GM10248 (cell line): ENCODE results near the gene OR5H2.

Source experiments
- CTCF ChIA-PET: fragments of 300-600 bp; sonication (Branson Sonifier 250); formaldehyde crosslinking; extraction: SDS; loops from one replicate; lab custom pipeline; 2021; ENCODE audit warnings: antibody characterized with exemption; lab: Yijun Ruan, JAX
- POLR2A ChIA-PET: fragments of 350-650 bp; sonication (Branson Sonifier 250); formaldehyde crosslinking; extraction: SDS; loops from one replicate; lab custom pipeline; 2020; ENCODE audit warnings: antibody characterized with exemption; lab: Yijun Ruan, JAX
- DNase-seq: peaks from one replicate; pipeline ENCODE4 v3.0.0; 2012; ENCODE audit errors: extremely low spot score
- TF ChIP-seq, protein P1 (sequence below): IDR thresholded peaks from 2 replicates; pipeline ENCODE4 v1.5.1; 2012; ENCODE audit warnings: mild to moderate bottlenecking, low read depth; ENCODE audit errors: extremely low read depth, missing control alignments, control extremely low read depth

OR5H2 gene

GRCh38 chr3:98290916-98291315 lies 8.6 kb downstream of the OR5H2 start:
- TF ChIP-seq, protein P1, sequence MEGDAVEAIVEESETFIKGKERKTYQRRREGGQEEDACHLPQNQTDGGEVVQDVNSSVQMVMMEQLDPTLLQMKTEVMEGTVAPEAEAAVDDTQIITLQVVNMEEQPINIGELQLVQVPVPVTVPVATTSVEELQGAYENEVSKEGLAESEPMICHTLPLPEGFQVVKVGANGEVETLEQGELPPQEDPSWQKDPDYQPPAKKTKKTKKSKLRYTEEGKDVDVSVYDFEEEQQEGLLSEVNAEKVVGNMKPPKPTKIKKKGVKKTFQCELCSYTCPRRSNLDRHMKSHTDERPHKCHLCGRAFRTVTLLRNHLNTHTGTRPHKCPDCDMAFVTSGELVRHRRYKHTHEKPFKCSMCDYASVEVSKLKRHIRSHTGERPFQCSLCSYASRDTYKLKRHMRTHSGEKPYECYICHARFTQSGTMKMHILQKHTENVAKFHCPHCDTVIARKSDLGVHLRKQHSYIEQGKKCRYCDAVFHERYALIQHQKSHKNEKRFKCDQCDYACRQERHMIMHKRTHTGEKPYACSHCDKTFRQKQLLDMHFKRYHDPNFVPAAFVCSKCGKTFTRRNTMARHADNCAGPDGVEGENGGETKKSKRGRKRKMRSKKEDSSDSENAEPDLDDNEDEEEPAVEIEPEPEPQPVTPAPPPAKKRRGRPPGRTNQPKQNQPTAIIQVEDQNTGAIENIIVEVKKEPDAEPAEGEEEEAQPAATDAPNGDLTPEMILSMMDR, result no peak
- ChIA-PET POLR2A (no interaction called here), CTCF (interaction anchor here (1.4 kb wide), 1 partner anchor 10 kb away, joined by 3 read pairs; no protein-coding TSS in a partner anchor)
- no peak for DNase-seq

DNA sequence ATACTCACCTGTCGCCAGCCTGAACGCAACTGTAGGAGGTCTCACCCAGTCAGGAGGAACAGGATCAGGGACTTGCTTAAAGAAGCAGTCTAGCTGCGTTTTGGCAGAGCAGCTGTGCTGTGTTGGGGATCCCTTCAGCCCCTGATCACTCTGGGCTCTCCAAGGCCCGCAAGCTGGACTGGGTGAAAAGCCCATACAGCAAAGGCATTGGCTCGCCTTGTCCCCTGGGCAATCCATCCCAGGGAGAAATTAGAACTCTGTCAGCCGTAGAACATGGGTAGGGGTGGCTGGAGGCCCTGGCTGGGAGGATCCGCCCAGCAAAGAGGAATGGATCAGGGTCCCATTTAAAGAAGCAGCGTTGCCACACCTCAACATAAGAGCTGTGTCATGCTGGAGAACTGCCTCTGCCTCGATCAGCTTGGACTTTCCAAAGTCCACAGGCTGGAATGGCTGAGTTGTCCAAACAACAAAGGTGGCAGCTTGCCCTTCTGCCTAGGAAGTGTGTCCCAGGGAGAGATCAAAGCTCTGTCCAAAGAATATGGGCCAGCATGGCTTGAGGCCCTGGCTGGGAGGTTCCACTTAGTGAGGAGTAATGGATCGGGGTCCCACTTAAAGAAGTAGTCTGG lies 9.1 kb downstream of the OR5H2 start:
- DNase-seq, result no peak
- TF ChIP-seq, protein P1, result no peak
- POLR2A ChIA-PET, result no interaction called here
- CTCF ChIA-PET, result interaction anchor here (1.4 to 2.0 kb wide), 2 partner anchors 10 to 23 kb away, joined by 3 to 6 read pairs; no protein-coding TSS in a partner anchor

GRCh38 chr3:98322101-98322500 lies 39.8 kb downstream of the OR5H2 start:
- DNase-seq, result no peak
- TF ChIP-seq, protein P1, result no peak
- POLR2A ChIA-PET, result no interaction called here
- CTCF ChIA-PET, result interaction anchor here (2.2 kb wide), 1 partner anchor 8 kb away, joined by 7 read pairs; no protein-coding TSS in a partner anchor

GRCh38 chr3:98322686-98323085 lies 40.4 kb downstream of the OR5H2 start:
- DNase-seq, result no peak
- ChIA-PET CTCF (no interaction called here), POLR2A (no interaction called here)
- TF ChIP-seq, protein P1, result no peak

DNA sequence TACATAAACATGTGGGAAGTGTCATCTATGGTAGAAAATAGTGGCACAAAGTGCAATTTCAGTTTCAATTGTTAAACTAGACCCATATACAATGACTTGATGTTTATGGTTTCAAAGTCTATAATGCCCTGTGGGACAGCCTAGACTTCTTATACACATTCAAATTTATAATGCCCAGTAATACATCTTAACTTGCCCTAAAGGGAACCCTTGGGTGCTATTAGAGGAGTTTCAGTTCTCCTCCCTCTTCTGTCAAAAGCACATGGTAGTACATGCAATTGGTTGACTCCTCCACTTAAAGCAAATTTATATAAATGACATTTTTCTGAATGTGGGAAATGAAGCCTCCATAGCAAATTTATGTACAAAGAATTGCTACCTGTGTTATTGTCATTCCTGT lies 41.1 kb downstream of the OR5H2 start:
- TF ChIP-seq, protein P1, result no peak
- ChIA-PET CTCF (interaction anchor here (0.7 kb wide), 1 partner anchor 8 kb away, joined by 3 read pairs; no protein-coding TSS in a partner anchor), POLR2A (no interaction called here)
- DNase-seq, result no peak

- TF ChIP-seq, protein P1, result no peak
- POLR2A ChIA-PET, result no interaction called here
Observed at GRCh38 chr3:98325055-98325454, 42.8 kb downstream of the OR5H2 start.

More at GRCh38 chr3:98325055-98325454, 42.8 kb downstream of the OR5H2 start:
- CTCF ChIA-PET, result interaction anchor here (0.9 to 2.3 kb wide), 3 partner anchors 11 to 669 kb away, joined by 3 to 11 read pairs (median 3); no protein-coding TSS in a partner anchor
- no peak for DNase-seq
